Activated CD8-positive, alpha-beta T cell treated with anti-CD3 and anti-CD28 coated beads for 36 hours (primary cell): ENCODE measurements around the gene THRA. TPM values are rescaled to one million over a fixed set of nuclear protein-coding genes. Genes with fewer than 3 reads are reported as not detected.
A peak's percentile ranks its signal among the peaks of the same experiment; 100 is the strongest.

Experiments
- ATAC-seq: fragments of 200-7000 bp; cut with Tn5 transposase; one replicate; pipeline ENCODE4 v1.10.0; 2021; ENCODE audit warnings: mild to moderate bottlenecking, moderate library complexity
- CTCF ChIA-PET: fragments of 350-600 bp; sonication (Branson Sonifier 250); formaldehyde crosslinking; loops from one replicate; lab custom pipeline; 2021; ENCODE audit warnings: antibody characterized with exemption; lab: Charles Lee
- POLR2A ChIA-PET: fragments of 350-600 bp; sonication (Branson Sonifier 250); formaldehyde crosslinking; loops from one replicate; lab custom pipeline; 2021; ENCODE audit warnings: antibody characterized with exemption; lab: Charles Lee
- DNase-seq: peaks from one replicate; pipeline ENCODE4 v3.0.0-alpha.2; 2020
- H3K27ac Mint-ChIP-seq: one replicate; pipeline ENCODE4 v1.8.0; 2021; ENCODE audit warnings: mild to moderate bottlenecking, mixed read lengths
- H3K27me3 Mint-ChIP-seq: one replicate; pipeline ENCODE4 v1.8.0; 2021; ENCODE audit warnings: mixed read lengths
- H3K36me3 Mint-ChIP-seq: one replicate; pipeline ENCODE4 v1.8.0; 2021; ENCODE audit warnings: low read depth, mixed read lengths
- H3K4me1 Mint-ChIP-seq: one replicate; pipeline ENCODE4 v1.8.0; 2021; ENCODE audit warnings: low read depth, mixed read lengths
- H3K4me3 Mint-ChIP-seq: one replicate; pipeline ENCODE4 v1.8.0; 2021; ENCODE audit warnings: mild to moderate bottlenecking, moderate library complexity, mixed read lengths
- H3K9me3 Mint-ChIP-seq: one replicate; pipeline ENCODE4 v1.8.0; 2021; ENCODE audit warnings: mixed read lengths
- intact Hi-C: fragments of 100-400 bp; cut with micrococcal nuclease; formaldehyde crosslinking; loops from one replicate; pipeline ENCODE4 v1.10.0; 2022
- total RNA-seq, 2 experiments: library from RNA; stranded (reverse); gene quantifications; one replicate each; pipeline ENCODE4 v1.2.3, GENCODE V29; 2021
- TF ChIP-seq, protein P1 (sequence below): fragments of 200-600 bp; IDR thresholded peaks from one replicate; pipeline ENCODE4 v1.8.0; 2022; ENCODE audit warnings: antibody characterized with exemption, mild to moderate bottlenecking

THRA gene
- total RNA-seq, 2 experiments from 2014 or later, result 11.1 to 13.8 TPM

- Mint-ChIP-seq H3K4me1 (peaks cover 8% of the 10 kb centered on the region), H3K9me3 (no peaks in the 10 kb centered on the region), H3K27me3 (no peaks in the 10 kb centered on the region), H3K27ac (peak overlapping the region; percentile 55), H3K4me3 (no peak overlapping the region), H3K36me3 (peaks cover 10% of the 10 kb centered on the region)
- POLR2A ChIA-PET, result no interaction called here
- CTCF ChIA-PET, result interaction anchor here (0.6 to 5.4 kb wide), 33 partner anchors 9 to 398 kb away, joined by 3 to 96 read pairs (median 6); partner anchors contain the start of genes CSF3, MED24, NR1D1 and THRA
- ATAC-seq (no peak), DNase-seq (no peak)
- intact Hi-C loops, result no loop called here
- TF ChIP-seq, protein P1, sequence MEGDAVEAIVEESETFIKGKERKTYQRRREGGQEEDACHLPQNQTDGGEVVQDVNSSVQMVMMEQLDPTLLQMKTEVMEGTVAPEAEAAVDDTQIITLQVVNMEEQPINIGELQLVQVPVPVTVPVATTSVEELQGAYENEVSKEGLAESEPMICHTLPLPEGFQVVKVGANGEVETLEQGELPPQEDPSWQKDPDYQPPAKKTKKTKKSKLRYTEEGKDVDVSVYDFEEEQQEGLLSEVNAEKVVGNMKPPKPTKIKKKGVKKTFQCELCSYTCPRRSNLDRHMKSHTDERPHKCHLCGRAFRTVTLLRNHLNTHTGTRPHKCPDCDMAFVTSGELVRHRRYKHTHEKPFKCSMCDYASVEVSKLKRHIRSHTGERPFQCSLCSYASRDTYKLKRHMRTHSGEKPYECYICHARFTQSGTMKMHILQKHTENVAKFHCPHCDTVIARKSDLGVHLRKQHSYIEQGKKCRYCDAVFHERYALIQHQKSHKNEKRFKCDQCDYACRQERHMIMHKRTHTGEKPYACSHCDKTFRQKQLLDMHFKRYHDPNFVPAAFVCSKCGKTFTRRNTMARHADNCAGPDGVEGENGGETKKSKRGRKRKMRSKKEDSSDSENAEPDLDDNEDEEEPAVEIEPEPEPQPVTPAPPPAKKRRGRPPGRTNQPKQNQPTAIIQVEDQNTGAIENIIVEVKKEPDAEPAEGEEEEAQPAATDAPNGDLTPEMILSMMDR, result no peak
Measured at GRCh38 chr17:40087049-40087794, 24.5 kb downstream of the THRA start.

DNA sequence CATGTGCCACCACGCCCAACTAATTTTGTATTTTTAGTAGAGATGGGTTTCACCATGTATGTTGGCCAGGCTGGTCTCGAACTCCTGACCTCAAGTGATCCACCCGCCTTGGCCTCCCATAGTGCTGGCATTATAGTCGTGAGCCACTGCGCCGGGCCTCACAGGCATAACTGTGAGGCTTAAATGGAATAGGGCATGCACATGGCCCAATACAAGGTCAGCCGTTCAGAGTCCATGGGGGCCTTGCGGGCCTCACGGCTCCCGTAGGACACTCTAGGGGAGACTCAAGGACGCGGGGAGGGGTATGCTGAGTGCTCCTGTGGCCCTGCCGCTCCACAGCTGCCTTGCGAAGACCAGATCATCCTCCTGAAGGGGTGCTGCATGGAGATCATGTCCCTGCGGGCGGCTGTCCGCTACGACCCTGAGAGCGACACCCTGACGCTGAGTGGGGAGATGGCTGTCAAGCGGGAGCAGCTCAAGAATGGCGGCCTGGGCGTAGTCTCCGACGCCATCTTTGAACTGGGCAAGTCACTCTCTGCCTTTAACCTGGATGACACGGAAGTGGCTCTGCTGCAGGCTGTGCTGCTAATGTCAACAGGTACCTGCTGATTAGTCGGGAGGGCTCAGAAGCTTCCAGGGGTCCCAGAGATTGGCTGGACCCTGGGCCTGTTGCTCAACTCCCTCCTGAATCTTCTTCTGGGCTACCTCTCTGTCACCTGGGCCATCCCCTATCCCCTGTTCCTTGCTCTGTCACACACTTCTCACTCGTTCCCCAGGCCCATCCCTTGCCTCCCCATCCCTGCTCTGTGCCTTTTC lies 25.3 kb downstream of the THRA start:
- Mint-ChIP-seq H3K4me1 (peaks cover 8% of the 10 kb centered on the region), H3K9me3 (no peaks in the 10 kb centered on the region), H3K4me3 (no peak overlapping the region), H3K27ac (no peak overlapping the region), H3K36me3 (peaks cover 10% of the 10 kb centered on the region), H3K27me3 (no peaks in the 10 kb centered on the region)
- ATAC-seq (no peak), DNase-seq (no peak)
- TF ChIP-seq, protein P1, result no peak
- ChIA-PET CTCF (interaction anchor here (1.1 to 1.6 kb wide), 2 partner anchors 11 to 12 kb away, joined by 3 to 9 read pairs; no protein-coding TSS in a partner anchor), POLR2A (interaction anchor here (1.5 kb wide), 1 partner anchor 13 kb away, joined by 5 read pairs; no protein-coding TSS in a partner anchor)
- intact Hi-C loops, result no loop called here

GRCh38 chr17:40089077-40089895 lies 26.5 kb downstream of the THRA start:
- ChIA-PET POLR2A (interaction anchor here (1.5 to 1.6 kb wide), 2 partner anchors 8 to 14 kb away, joined by 4 to 5 read pairs; no protein-coding TSS in a partner anchor), CTCF (interaction anchor here (1.1 to 1.6 kb wide), 3 partner anchors 9 to 15 kb away, joined by 3 to 9 read pairs (median 8); no protein-coding TSS in a partner anchor)
- Mint-ChIP-seq H3K4me3 (no peak overlapping the region), H3K27ac (peak overlapping the region; percentile 67), H3K27me3 (no peaks in the 10 kb centered on the region), H3K4me1 (peaks cover 15% of the 10 kb centered on the region), H3K9me3 (no peaks in the 10 kb centered on the region), H3K36me3 (peaks cover 16% of the 10 kb centered on the region)
- DNase-seq (no peak), ATAC-seq (no peak)
- intact Hi-C loops, result no loop called here
- TF ChIP-seq, protein P1, result no peak

DNA sequence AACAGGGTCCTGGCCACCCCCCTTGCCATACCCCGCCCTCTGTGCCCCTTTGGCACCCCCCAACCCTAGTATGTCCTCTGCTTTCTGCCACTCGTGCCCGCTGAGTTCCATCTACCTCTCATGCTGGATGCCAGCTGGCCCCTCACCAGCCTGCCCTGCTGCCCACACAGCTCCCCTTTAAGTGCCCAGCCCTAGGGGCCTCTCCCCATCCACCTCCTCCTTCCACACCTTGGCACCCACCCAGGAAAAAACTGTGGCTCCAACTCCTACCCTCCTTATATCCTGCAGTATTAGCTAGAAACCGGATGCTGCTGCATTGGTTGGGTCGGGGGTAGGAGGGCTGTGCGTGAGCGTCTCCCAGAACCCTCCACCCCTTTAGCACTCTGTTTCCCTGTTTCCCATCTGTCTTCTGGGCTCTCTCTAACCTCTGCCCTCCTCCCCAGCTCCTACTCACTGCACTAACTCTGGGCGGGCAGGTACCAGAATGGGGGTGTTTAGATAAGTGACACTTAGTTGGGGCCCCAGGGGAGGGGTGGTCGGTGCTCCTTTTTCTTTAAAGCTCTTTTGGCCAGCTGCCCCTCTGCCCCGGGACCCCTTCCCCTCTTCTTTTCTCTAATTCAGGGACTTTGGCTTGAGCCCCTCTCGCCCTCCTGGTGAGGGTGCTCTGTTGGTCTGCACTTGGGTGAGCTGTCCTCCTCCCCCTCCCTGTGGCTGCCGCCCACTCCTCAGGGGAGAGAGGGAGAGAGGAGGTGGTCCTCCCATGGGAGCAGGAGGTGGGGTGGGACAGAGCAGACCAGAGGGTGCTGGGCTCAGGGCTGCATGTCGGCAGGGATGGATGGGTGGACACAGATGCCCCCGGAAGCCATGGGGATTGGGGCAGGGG lies 27.7 kb downstream of the THRA start:
- peak overlapping the region; percentile 30 for H3K27ac Mint-ChIP-seq
- DNase-seq (no peak), ATAC-seq (no peak)
- H3K36me3 Mint-ChIP-seq, result peaks cover 23% of the 10 kb centered on the region
- H3K4me3 Mint-ChIP-seq, result no peak overlapping the region
- H3K9me3 Mint-ChIP-seq, result no peaks in the 10 kb centered on the region
- CTCF ChIA-PET, result interaction anchor here (1.0 to 1.6 kb wide), 2 partner anchors 16 to 23 kb away, joined by 3 to 8 read pairs; no protein-coding TSS in a partner anchor
- POLR2A ChIA-PET, result interaction anchor here (1.1 to 1.6 kb wide), 2 partner anchors 10 kb away, joined by 4 read pairs; partner anchors contain the start of gene NR1D1
- intact Hi-C loops, result no loop called here
- H3K4me1 Mint-ChIP-seq, result peaks cover 24% of the 10 kb centered on the region
- TF ChIP-seq, protein P1, result no peak
- H3K27me3 Mint-ChIP-seq, result no peaks in the 10 kb centered on the region
